ENCODE results near the gene ULK3. TPM values are rescaled to one million over a fixed set of nuclear protein-coding genes. Genes with fewer than 3 reads are reported as not detected.
A peak's percentile ranks its signal among the peaks of the same experiment; 100 is the strongest.

The ULK3 gene
- total and polyA plus RNA-seq, 10 of the 15 experiments (the other 5 are each of a cell fraction or from before 2014, with no cell fraction given) = 0.64 to 38.8 (median 27.1) TPM

GRCh38 chr15:74857671-74858368, 14.9 kb upstream of the ULK3 start:
- Histone ChIP-seq H3K4me3 (peak overlapping the region; percentile 35; the same call in 1 of the 2 replicates), H3K27me3 (replicated peaks in 1 of 2; ENCODE audit: control insufficient read depth in 2 of 2, insufficient read depth in 2 of 2, low read length in 1 of 2) (no peaks in the 10 kb centered on the region), H3K27ac (ENCODE audit: control insufficient read depth, insufficient read depth) (peak overlapping the region; percentile 80), H3K9ac (ENCODE audit: control insufficient read depth, insufficient read depth, low read length) (peak overlapping the region; percentile 30), H3K4me1 (ENCODE audit: control insufficient read depth, insufficient read depth, low read length) (peaks cover 46% of the 10 kb centered on the region), H3K79me2 (ENCODE audit: control insufficient read depth, insufficient read depth, low read length) (peaks cover 40% of the 10 kb centered on the region), H3K4me2 (ENCODE audit: control insufficient read depth, insufficient read depth) (peak overlapping the region; percentile 90), H3K9me3 (replicated peaks; ENCODE audit: control insufficient read depth, insufficient read depth, low read length) (no peaks in the 10 kb centered on the region), H3K36me3 (ENCODE audit: control insufficient read depth in 2 of 2, insufficient read depth in 2 of 2, low read length in 1 of 2) (peaks cover 6 to 8% of the 10 kb centered on the region in 2 experiments; a peak in 3 of 4 replicates), H4K20me1 (ENCODE audit: control insufficient read depth, insufficient read depth) (peaks cover 3% of the 10 kb centered on the region; the same call in 1 of the 2 replicates), H2AFZ (ENCODE audit: control insufficient read depth, low read depth, low read length) (no peak overlapping the region)
- ChIA-PET POLR2A (interaction anchor here (0.9 to 5.8 kb wide), 11 partner anchors 9 to 81 kb away, joined by 3 to 80 read pairs (median 4); partner anchors contain the start of genes COX5A and SCAMP2), SMC1A (ENCODE audit: uncharacterized antibody, unreplicated experiment) (interaction anchor here (0.6 to 7.5 kb wide), 16 partner anchors 11 to 312 kb away, joined by 3 to 120 read pairs (median 5); partner anchors contain the start of genes FAM219B and MPI), RAD21 (ENCODE audit: unreplicated experiment) (interaction anchor here (0.7 to 5.6 kb wide), 10 partner anchors 11 to 93 kb away, joined by 3 to 57 read pairs (median 6); partner anchors contain the start of genes FAM219B and ULK3), CTCF (interaction anchor here (0.6 to 5.9 kb wide), 16 partner anchors 10 to 138 kb away, joined by 3 to 76 read pairs (median 6); partner anchors contain the start of genes SCAMP5 and ULK3)
- BruUV-seq (replicated peaks) = no TSS peak
- in situ Hi-C loops (cut with MboI) = no loop called here
- no peak for DNase-seq (ENCODE audit: low read depth, low spot score)
- ATAC-seq = peak; percentile 79
- FAIRE-seq = peak; percentile 38
- TF ChIP-seq RUNX3 (IDR thresholded peaks at IDR 0.05; ENCODE audit: low read length) = peak; percentile 58
- 0 out of 2 replicates have a peak, but pooled peaks have one; percentile 15 for TF ChIP-seq MXI1 (IDR thresholded peaks at IDR 0.05; ENCODE audit: low read depth, low read length)
- TF ChIP-seq CBFB (IDR thresholded peaks at IDR 0.05; ENCODE audit: low read depth) = 0 out of 2 replicates have a peak, but pooled peaks have one; percentile 16
- peak; percentile 27; the same call in 1 of the 2 replicates for TF ChIP-seq MTA2 (IDR thresholded peaks at IDR 0.05; ENCODE audit: low read depth)
- TF ChIP-seq WRNIP1 (IDR thresholded peaks at IDR 0.05; ENCODE audit: borderline replicate concordance, low read depth, low read length) = 0 out of 2 replicates have a peak, but pooled peaks have one; percentile 41
- TF ChIP-seq, protein P1, sequence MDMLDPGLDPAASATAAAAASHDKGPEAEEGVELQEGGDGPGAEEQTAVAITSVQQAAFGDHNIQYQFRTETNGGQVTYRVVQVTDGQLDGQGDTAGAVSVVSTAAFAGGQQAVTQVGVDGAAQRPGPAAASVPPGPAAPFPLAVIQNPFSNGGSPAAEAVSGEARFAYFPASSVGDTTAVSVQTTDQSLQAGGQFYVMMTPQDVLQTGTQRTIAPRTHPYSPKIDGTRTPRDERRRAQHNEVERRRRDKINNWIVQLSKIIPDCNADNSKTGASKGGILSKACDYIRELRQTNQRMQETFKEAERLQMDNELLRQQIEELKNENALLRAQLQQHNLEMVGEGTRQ (IDR thresholded peaks at IDR 0.05; ENCODE audit: borderline replicate concordance, low read depth, low read length) = no peak
- 0 out of 2 replicates have a peak, but pooled peaks have one; percentile 19 for TF ChIP-seq NR2F1 (conservative IDR thresholded peaks at IDR 0.05)
- peak; percentile 52 for TF ChIP-seq PAX5 (IDR thresholded peaks at IDR 0.05; ENCODE audit: borderline replicate concordance, low read depth, low read length)
- TF ChIP-seq, protein P2, sequence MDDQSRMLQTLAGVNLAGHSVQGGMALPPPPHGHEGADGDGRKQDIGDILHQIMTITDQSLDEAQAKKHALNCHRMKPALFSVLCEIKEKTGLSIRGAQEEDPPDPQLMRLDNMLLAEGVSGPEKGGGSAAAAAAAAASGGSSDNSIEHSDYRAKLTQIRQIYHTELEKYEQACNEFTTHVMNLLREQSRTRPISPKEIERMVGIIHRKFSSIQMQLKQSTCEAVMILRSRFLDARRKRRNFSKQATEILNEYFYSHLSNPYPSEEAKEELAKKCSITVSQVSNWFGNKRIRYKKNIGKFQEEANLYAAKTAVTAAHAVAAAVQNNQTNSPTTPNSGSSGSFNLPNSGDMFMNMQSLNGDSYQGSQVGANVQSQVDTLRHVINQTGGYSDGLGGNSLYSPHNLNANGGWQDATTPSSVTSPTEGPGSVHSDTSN (IDR thresholded peaks at IDR 0.05; ENCODE audit: insufficient replicate concordance, low read depth, low read length) = no peak
- 3% methylated on average over 9 of the region's 9 CpGs for WGBS (ENCODE audit: insufficient coverage, insufficient replicate concordance, low lambda C conversion rate, missing lambda C conversion rate)
- intact Hi-C loops (cut with micrococcal nuclease; ENCODE audit: unreplicated experiment) = loop anchor here (2.0 to 5.0 kb wide), 2 partner anchors 13 to 44 kb away; no protein-coding TSS in a partner anchor

Measured in GM12878 (cell line).